ENCODE data around the gene ADCYAP1.

DNA sequence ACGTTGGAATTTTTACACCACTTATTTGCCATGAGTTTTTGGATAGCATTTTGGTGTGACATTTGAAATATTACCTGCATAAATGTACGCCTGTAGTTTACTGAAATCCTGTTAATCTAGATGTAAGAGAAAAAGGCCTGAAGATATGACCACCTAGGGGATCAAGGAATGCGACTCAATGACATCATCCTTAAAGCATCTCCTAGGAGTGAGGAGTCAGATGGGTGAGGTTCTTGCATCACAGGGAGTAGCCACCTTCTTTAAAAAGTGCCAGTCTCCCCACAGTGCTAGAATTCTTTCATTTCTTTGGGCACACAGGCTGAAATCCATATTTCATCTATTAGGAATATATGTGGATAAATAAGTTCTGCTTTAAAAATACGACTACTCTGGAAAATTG lies 34.5 kb downstream of the ADCYAP1 start:
- TF ChIP-seq, protein P1, sequence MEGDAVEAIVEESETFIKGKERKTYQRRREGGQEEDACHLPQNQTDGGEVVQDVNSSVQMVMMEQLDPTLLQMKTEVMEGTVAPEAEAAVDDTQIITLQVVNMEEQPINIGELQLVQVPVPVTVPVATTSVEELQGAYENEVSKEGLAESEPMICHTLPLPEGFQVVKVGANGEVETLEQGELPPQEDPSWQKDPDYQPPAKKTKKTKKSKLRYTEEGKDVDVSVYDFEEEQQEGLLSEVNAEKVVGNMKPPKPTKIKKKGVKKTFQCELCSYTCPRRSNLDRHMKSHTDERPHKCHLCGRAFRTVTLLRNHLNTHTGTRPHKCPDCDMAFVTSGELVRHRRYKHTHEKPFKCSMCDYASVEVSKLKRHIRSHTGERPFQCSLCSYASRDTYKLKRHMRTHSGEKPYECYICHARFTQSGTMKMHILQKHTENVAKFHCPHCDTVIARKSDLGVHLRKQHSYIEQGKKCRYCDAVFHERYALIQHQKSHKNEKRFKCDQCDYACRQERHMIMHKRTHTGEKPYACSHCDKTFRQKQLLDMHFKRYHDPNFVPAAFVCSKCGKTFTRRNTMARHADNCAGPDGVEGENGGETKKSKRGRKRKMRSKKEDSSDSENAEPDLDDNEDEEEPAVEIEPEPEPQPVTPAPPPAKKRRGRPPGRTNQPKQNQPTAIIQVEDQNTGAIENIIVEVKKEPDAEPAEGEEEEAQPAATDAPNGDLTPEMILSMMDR (IDR thresholded peaks at IDR 0.05; ENCODE audit: insufficient read depth, low read depth, low read length), result no peak
- TF ChIP-seq EZH2 (IDR thresholded peaks at IDR 0.05; ENCODE audit: insufficient read depth, low read length), result no peak

All from astrocyte (in vitro differentiated cells and primary cell).